WERI-Rb-1 (cell line): ENCODE data around the gene MYO1B.

Experiments
- DNase-seq: peaks from one replicate; pipeline ENCODE4 v3.0.0-alpha.2; 2020
- H3K27ac ChIP-seq: fragments of 250-450 bp; sonication (Bioruptor Pico); 2 replicates; pipeline ENCODE4 v1.5.1; 2020; ENCODE audit warnings: mild to moderate bottlenecking, moderate library complexity
- H3K27me3 ChIP-seq: fragments of 250-450 bp; sonication (Bioruptor Pico); 2 replicates; pipeline ENCODE4 v1.5.1; 2021; ENCODE audit warnings: mild to moderate bottlenecking, low read depth, moderate library complexity; ENCODE audit not compliant: insufficient read depth, severe bottlenecking
- H3K36me3 ChIP-seq: fragments of 250-450 bp; sonication (Bioruptor Pico); 2 replicates; pipeline ENCODE4 v1.5.1; 2020; ENCODE audit warnings: mild to moderate bottlenecking, moderate library complexity
- H3K4me3 ChIP-seq: 2 replicates; pipeline ENCODE4 v1.5.1; 2011; ENCODE audit warnings: low read depth, mild to moderate bottlenecking, control low read depth, low read length
- H3K9me3 ChIP-seq: fragments of 250-450 bp; sonication (Bioruptor Pico); 2 replicates; pipeline ENCODE4 v1.5.1; 2021; ENCODE audit warnings: mild to moderate bottlenecking, moderate library complexity; ENCODE audit not compliant: severe bottlenecking
- TF ChIP-seq, protein P1 (sequence below): IDR thresholded peaks from 2 replicates; pipeline ENCODE4 v1.5.1; 2011; ENCODE audit warnings: low read depth, mild to moderate bottlenecking, control low read depth, inconsistent platforms, low read length

Gene MYO1B

GRCh38 chr2:191299010-191299409 lies 53.8 kb downstream of the MYO1B start:
- no peak overlapping the region for H3K27ac ChIP-seq
- DNase-seq = no peak

DNA sequence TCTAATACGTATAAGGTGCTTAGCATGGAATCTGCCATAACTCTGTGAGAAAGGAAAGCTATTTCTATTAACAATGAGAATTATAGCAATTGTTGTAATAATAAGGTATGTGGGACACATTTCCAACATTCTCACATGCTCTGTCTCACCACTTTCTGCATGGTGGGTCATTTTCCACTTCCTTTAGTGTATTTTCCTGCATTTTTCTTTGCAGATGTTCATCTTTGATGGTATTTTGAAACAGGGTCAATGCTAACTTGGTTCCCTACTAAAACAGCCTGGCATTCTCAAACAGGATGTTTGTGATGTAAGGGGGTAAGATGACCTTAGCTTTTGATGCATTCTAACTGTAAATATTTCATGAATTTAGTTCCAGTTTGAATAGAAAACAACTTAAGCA lies 54.7 kb downstream of the MYO1B start:
- TF ChIP-seq, protein P1, sequence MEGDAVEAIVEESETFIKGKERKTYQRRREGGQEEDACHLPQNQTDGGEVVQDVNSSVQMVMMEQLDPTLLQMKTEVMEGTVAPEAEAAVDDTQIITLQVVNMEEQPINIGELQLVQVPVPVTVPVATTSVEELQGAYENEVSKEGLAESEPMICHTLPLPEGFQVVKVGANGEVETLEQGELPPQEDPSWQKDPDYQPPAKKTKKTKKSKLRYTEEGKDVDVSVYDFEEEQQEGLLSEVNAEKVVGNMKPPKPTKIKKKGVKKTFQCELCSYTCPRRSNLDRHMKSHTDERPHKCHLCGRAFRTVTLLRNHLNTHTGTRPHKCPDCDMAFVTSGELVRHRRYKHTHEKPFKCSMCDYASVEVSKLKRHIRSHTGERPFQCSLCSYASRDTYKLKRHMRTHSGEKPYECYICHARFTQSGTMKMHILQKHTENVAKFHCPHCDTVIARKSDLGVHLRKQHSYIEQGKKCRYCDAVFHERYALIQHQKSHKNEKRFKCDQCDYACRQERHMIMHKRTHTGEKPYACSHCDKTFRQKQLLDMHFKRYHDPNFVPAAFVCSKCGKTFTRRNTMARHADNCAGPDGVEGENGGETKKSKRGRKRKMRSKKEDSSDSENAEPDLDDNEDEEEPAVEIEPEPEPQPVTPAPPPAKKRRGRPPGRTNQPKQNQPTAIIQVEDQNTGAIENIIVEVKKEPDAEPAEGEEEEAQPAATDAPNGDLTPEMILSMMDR = no peak
- Histone ChIP-seq H3K9me3 (no peaks in the 10 kb centered on the region), H3K4me3 (no peak overlapping the region), H3K27me3 (no peaks in the 10 kb centered on the region), H3K27ac (no peak overlapping the region), H3K36me3 (no peaks in the 10 kb centered on the region)
- DNase-seq = no peak

More at GRCh38 chr2:191299010-191299409, 53.8 kb downstream of the MYO1B start:
- Histone ChIP-seq H3K27me3 (no peaks in the 10 kb centered on the region), H3K9me3 (no peaks in the 10 kb centered on the region), H3K4me3 (no peak overlapping the region), H3K36me3 (no peaks in the 10 kb centered on the region)
- TF ChIP-seq, protein P1 = no peak; the same call in 1 of the 2 replicates

GRCh38 chr2:191301971-191302370 lies 56.8 kb downstream of the MYO1B start:
- no peak for DNase-seq
- no peaks in the 10 kb centered on the region for H3K27me3 ChIP-seq
- H3K4me3 ChIP-seq = no peak overlapping the region
- H3K27ac ChIP-seq = no peak overlapping the region
- TF ChIP-seq, protein P1 = no peak
- no peaks in the 10 kb centered on the region for H3K9me3 ChIP-seq
- H3K36me3 ChIP-seq = no peaks in the 10 kb centered on the region

GRCh38 chr2:191302459-191303139 lies 57.4 kb downstream of the MYO1B start:
- TF ChIP-seq, protein P1 = peak; percentile 52
- no peaks in the 10 kb centered on the region for H3K36me3 ChIP-seq
- peak; percentile 36 for DNase-seq
- H3K27ac ChIP-seq = peak overlapping the region; percentile 61; the same call in 1 of the 2 replicates
- H3K27me3 ChIP-seq = no peaks in the 10 kb centered on the region
- no peak overlapping the region for H3K4me3 ChIP-seq
- H3K9me3 ChIP-seq = no peaks in the 10 kb centered on the region

- no peaks in the 10 kb centered on the region for H3K36me3 ChIP-seq
- no peak overlapping the region for H3K4me3 ChIP-seq
- DNase-seq = peak; percentile 27
- H3K27ac ChIP-seq = peak overlapping the region; percentile 61
- no peaks in the 10 kb centered on the region for H3K27me3 ChIP-seq
- H3K9me3 ChIP-seq = no peaks in the 10 kb centered on the region
- TF ChIP-seq, protein P1 = no peak
Observed at GRCh38 chr2:191303140-191304005, 58.2 kb downstream of the MYO1B start.
